Transverse colon (tissue), 4 donors: ENCODE measurements around the gene PLIN3. TPM values are rescaled to one million over a fixed set of nuclear protein-coding genes. Genes with fewer than 3 reads are reported as not detected.

Source experiments
- DNase-seq: peaks from one replicate; pipeline ENCODE4 v3.0.0-alpha.2; 2019
- H3K27ac ChIP-seq, 4 donors: fragments of 200-600 bp; sonication (generic); 2 replicates each; pipeline ENCODE4 v1.5.1; 2016 to 2018; ENCODE audit warnings: inconsistent platforms in 4 of 4
- H3K27me3 ChIP-seq: fragments of 200-600 bp; sonication (generic); 2 replicates; pipeline ENCODE4 v1.5.1; 2017; ENCODE audit warnings: inconsistent platforms
- H3K36me3 ChIP-seq, 4 donors: fragments of 200-600 bp; sonication (generic); 2 replicates each; pipeline ENCODE4 v1.5.1; 2017 to 2019; ENCODE audit warnings: inconsistent platforms in 4 of 4
- H3K4me1 ChIP-seq, 4 donors: fragments of 200-600 bp; sonication (generic); 2 replicates each; pipeline ENCODE4 v1.5.1; 2017 to 2020; ENCODE audit warnings: inconsistent platforms in 4 of 4
- H3K4me3 ChIP-seq, 4 donors: fragments of 200-600 bp; sonication (generic); 1 replicate in 1 of 4; 2 replicates in 3 of 4; pipeline versions ENCODE4 v1.5.1 to v1.6.1; 2017 to 2019; ENCODE audit warnings: inconsistent platforms in 4 of 4
- H3K9me3 ChIP-seq, 2 donors: fragments of 200-600 bp; sonication (generic); 2 replicates each; pipeline ENCODE4 v1.5.1; 2017 to 2019; ENCODE audit warnings: inconsistent platforms in 2 of 2
- CTCF ChIP-seq, 5 experiments: fragments of 200-600 bp in 3 of 5; fragments of 450-650 bp in 2 of 5; sonication (generic) in 3 of 5; IDR thresholded peaks; 1 replicate in 2 of 5; 2 replicates in 3 of 5; pipeline ENCODE4 v1.5.1; 2016 to 2017; ENCODE audit warnings: antibody characterized with exemption in 5 of 5, inconsistent platforms in 3 of 5, mild to moderate bottlenecking in 2 of 5, moderate library complexity in 1 of 5
- EP300 ChIP-seq: sonication (generic); formaldehyde crosslinking; IDR thresholded peaks from one replicate; pipeline ENCODE4 v1.6.1; 2017; ENCODE audit warnings: antibody characterized with exemption, low read depth
- POLR2A ChIP-seq: fragments of 450-650 bp; IDR thresholded peaks from one replicate; pipeline ENCODE4 v1.6.1; 2016; ENCODE audit warnings: antibody characterized with exemption, mild to moderate bottlenecking, moderate library complexity
- POLR2AphosphoS5 ChIP-seq, 3 donors: sonication (generic); formaldehyde crosslinking; IDR thresholded peaks; one replicate each; pipeline ENCODE4 v1.6.1; 2016; ENCODE audit warnings: antibody characterized with exemption in 3 of 3
- WGBS, 2 donors: methylation state at CpG; one replicate each; pipeline ENCODE4 v1.1.5; 2018; ENCODE audit warnings: low coverage in 1 of 2; 5-methylcytosine and 5-hydroxymethylcytosine counted together
- in situ Hi-C, 4 donors: fragments of 200-750 bp; cut with MboI; loops; one replicate each; pipeline versions ENCODE4 v1.15.0 to v1.15.1; 2017; ENCODE audit warnings: low sequenced_read_pairs in 3 of 4, low pct_ligation_motif_present in 1 of 4, low pct_unique_long_range_greater_than_20kb in 1 of 4
- intact Hi-C: fragments of 100-400 bp; cut with DNase I; formaldehyde crosslinking; loops from one replicate; pipeline ENCODE4 v1.15.1; 2023; ENCODE audit warnings: low total_unique reads
- total RNA-seq, 4 donors: library from RNA; depleted of rRNA; stranded (reverse); fragments of >200 nt; gene quantifications; one replicate each; pipeline ENCODE4 v1.1.0, GENCODE V29; 2016

PLIN3 gene
- total RNA-seq, 4 donors from 2014 or later = 27.5 to 85.5 (median 77.1) TPM

GRCh38 chr19:4910594-4911281, 43.3 kb upstream of the PLIN3 start:
- Histone ChIP-seq H3K36me3 (no peaks in the 10 kb centered on the region), H3K27ac (peak overlapping the region in 3 of 4 donors; percentile 46 to 71 (median 51)), H3K4me3 (peak overlapping the region; percentile 59 to 80 (median 70)), H3K9me3 (no peaks in the 10 kb centered on the region), H3K27me3 (peaks cover 10% of the 10 kb centered on the region), H3K4me1 (peaks cover 18 to 40% (median 31%) of the 10 kb centered on the region in 4 donors)
- WGBS, 2 donors = 57% methylated on average over 10 to 23 of the region's 23 CpGs
- TF ChIP-seq POLR2AphosphoS5 (IDR thresholded peaks at IDR 0.05) (no peak), POLR2A (no peak), CTCF (IDR thresholded peaks at IDR 0.05) (no peak), EP300 (no peak)
- in situ Hi-C loops (loop anchor here in 1 of 4 donors (25.0 kb wide), 1 partner anchor 98 kb away; no protein-coding TSS in a partner anchor), intact Hi-C loops (loop anchor here (1.0 kb wide), 2 partner anchors 37 to 95 kb away; no protein-coding TSS in a partner anchor)
- peak; percentile 31 for DNase-seq

- in situ Hi-C loops = loop anchor here in 1 of 4 donors (5.0 to 25.0 kb wide), 2 partner anchors 38 to 98 kb away; no protein-coding TSS in a partner anchor
- DNase-seq = peak; percentile 92
These were observed 42.6 kb upstream of the PLIN3 start for GRCh38 chr19:4909897-4910593.

GRCh38 chr19:4909156-4909896, 41.9 kb upstream of the PLIN3 start, which contains the start of gene UHRF1:
Gene UHRF1, plus strand, starts transcription at chr19:4909501. Its CDS starts 1,385 bp downstream, at chr19:4910886.
- TF ChIP-seq EP300 (no peak), POLR2AphosphoS5 (IDR thresholded peaks at IDR 0.05) (no peak), POLR2A (no peak)
- Histone ChIP-seq H3K27ac (peak within 1 kb of the TSS in 3 of 4 donors; percentile 46 to 71 (median 49)), H3K4me3 (peak within 1 kb of the TSS; percentile 59 to 80 (median 70)), H3K27me3 (peaks cover 10% of the 10 kb centered on the region), H3K36me3 (no peaks in the 10 kb centered on the region), H3K9me3 (no peaks in the 10 kb centered on the region), H3K4me1 (peaks cover 18 to 28% (median 24%) of the 10 kb centered on the region in 4 donors)
- 5% methylated on average over 19 of the region's 89 CpGs; no CpG with 5 or more reads in 1 of the 2 donors for WGBS, 2 donors
- in situ Hi-C loops = loop anchor here in 1 of 4 donors (5.0 to 25.0 kb wide), 2 partner anchors 37 to 97 kb away; no protein-coding TSS in a partner anchor
- peak; percentile 11 for DNase-seq
- intact Hi-C loops = no loop called here

More at GRCh38 chr19:4909897-4910593, 42.6 kb upstream of the PLIN3 start:
- Histone ChIP-seq H3K27me3 (peaks cover 10% of the 10 kb centered on the region), H3K27ac (peak overlapping the region in 3 of 4 donors; percentile 46 to 71 (median 49)), H3K4me3 (peak overlapping the region; percentile 59 to 80 (median 70)), H3K36me3 (no peaks in the 10 kb centered on the region), H3K9me3 (no peaks in the 10 kb centered on the region), H3K4me1 (peaks cover 18 to 33% (median 26%) of the 10 kb centered on the region in 4 donors)
- intact Hi-C loops = loop anchor here (1.0 kb wide), 1 partner anchor 37 kb away; no protein-coding TSS in a partner anchor
- no peak for TF ChIP-seq EP300
- no peak for TF ChIP-seq POLR2AphosphoS5 (IDR thresholded peaks at IDR 0.05)
- TF ChIP-seq CTCF (IDR thresholded peaks at IDR 0.05) = no peak
- no peak for TF ChIP-seq POLR2A
- WGBS, 2 donors = 0% methylated on average over 4 to 24 of the region's 85 CpGs

GRCh38 chr19:4908781-4909155, 41.3 kb upstream of the PLIN3 start:
- no peak for TF ChIP-seq CTCF (IDR thresholded peaks at IDR 0.05)
- TF ChIP-seq EP300 = no peak
- TF ChIP-seq POLR2A = no peak
- no peak for TF ChIP-seq POLR2AphosphoS5 (IDR thresholded peaks at IDR 0.05)
- H3K9me3 ChIP-seq = no peaks in the 10 kb centered on the region
- peaks cover 10% of the 10 kb centered on the region for H3K27me3 ChIP-seq
- 81% methylated on average over 15 of the region's 15 CpGs; no CpG with 5 or more reads in 1 of the 2 donors for WGBS, 2 donors
- intact Hi-C loops (no loop called here), in situ Hi-C loops (loop anchor here in 1 of 4 donors (5.0 to 25.0 kb wide), 2 partner anchors 36 to 96 kb away; no protein-coding TSS in a partner anchor)
- peak overlapping the region in 1 of 4 donors; percentile 80 for H3K4me3 ChIP-seq
- DNase-seq = no peak
- H3K4me1 ChIP-seq = peaks cover 18 to 28% (median 24%) of the 10 kb centered on the region in 4 donors
- no peak overlapping the region for H3K27ac ChIP-seq
- no peaks in the 10 kb centered on the region for H3K36me3 ChIP-seq
